HG02970 (cell line): ENCODE measurements around the gene GON4L.
"Not testable (repeated sequence)": the region's sequence is repeated elsewhere in the genome, so short reads cannot be mapped to it uniquely, and the experiment has no call there.

Experiments
- ATAC-seq: cut with Tn5 transposase; IDR thresholded peaks from one replicate; pipeline ENCODE4 v1.9.1; 2021; ENCODE audit warnings: mild to moderate bottlenecking, moderate library complexity, moderate number of reproducible peaks; ENCODE audit not compliant: unreplicated experiment, low FRiP score

The GON4L gene

GRCh38 chr1:155831279-155831976, 25.6 kb downstream of the GON4L start:
- ATAC-seq = no peak

- no peak for ATAC-seq
Measured at GRCh38 chr1:155827450-155827849, 29.6 kb downstream of the GON4L start.

- ATAC-seq = no peak
Measured at GRCh38 chr1:155816351-155816750, 40.7 kb downstream of the GON4L start.

- ATAC-seq = no peak
Measured at GRCh38 chr1:155813672-155814071, 43.3 kb downstream of the GON4L start.

- no peak for ATAC-seq
Measured at GRCh38 chr1:155812878-155813277, 44.1 kb downstream of the GON4L start.

GRCh38 chr1:155809088-155809487, 47.9 kb downstream of the GON4L start:
- no peak for ATAC-seq

- no peak for ATAC-seq
Measured at GRCh38 chr1:155801149-155801548, 55.9 kb downstream of the GON4L start.

GRCh38 chr1:155795618-155796017, 61.4 kb downstream of the GON4L start:
- ATAC-seq = not testable (repeated sequence)

- no peak for ATAC-seq
Measured at GRCh38 chr1:155794605-155795245, 62.3 kb downstream of the GON4L start.

GRCh38 chr1:155793213-155793612, 63.8 kb downstream of the GON4L start:
- no peak for ATAC-seq

GRCh38 chr1:155777582-155777981, 79.4 kb downstream of the GON4L start:
- ATAC-seq = no peak

GRCh38 chr1:155776414-155776813, 80.6 kb downstream of the GON4L start:
- ATAC-seq = no peak

GRCh38 chr1:155773221-155773620, 83.8 kb downstream of the GON4L start:
- ATAC-seq = no peak

- no peak for ATAC-seq
Measured at GRCh38 chr1:155769257-155769656, 87.8 kb downstream of the GON4L start.

- ATAC-seq = not testable (repeated sequence)
Measured at GRCh38 chr1:155767399-155767989, 89.5 kb downstream of the GON4L start.

GRCh38 chr1:155763989-155764388, 93.0 kb downstream of the GON4L start:
- not testable (repeated sequence) for ATAC-seq

GRCh38 chr1:155763090-155763815, 93.8 kb downstream of the GON4L start:
- ATAC-seq = not testable (repeated sequence)

GRCh38 chr1:155761736-155762405, 95.1 kb downstream of the GON4L start:
- ATAC-seq = no peak

GRCh38 chr1:155760751-155761475, 96.1 kb downstream of the GON4L start:
- ATAC-seq = no peak
